H1 (cell line): Measurements from ENCODE around the gene ANAPC7.

ENCODE experiments used
- ATF2 ChIP-seq: IDR thresholded peaks from 2 replicates; pipeline ENCODE4 v1.6.1; 2012; ENCODE audit warnings: low read length, inconsistent platforms
- ATF3 ChIP-seq: IDR thresholded peaks from 2 replicates; pipeline ENCODE4 v1.6.1; 2011; ENCODE audit warnings: low read depth, mild to moderate bottlenecking, low read length; ENCODE audit not compliant: insufficient read depth
- BRCA1 ChIP-seq: IDR thresholded peaks from 2 replicates; pipeline ENCODE4 v1.6.1; 2012; ENCODE audit warnings: low read depth, low read length, improper control_type of control experiment
- CTCF ChIP-seq, 3 experiments: IDR thresholded peaks; 1 replicate in 2 of 3; 2 replicates in 1 of 3; pipeline versions ENCODE4 v1.5.1 to v1.6.1; 2011; ENCODE audit warnings: low read length in 3 of 3, mild to moderate bottlenecking in 3 of 3, inconsistent platforms in 2 of 3, low read depth in 1 of 3, moderate library complexity in 1 of 3; ENCODE audit not compliant: insufficient read depth in 1 of 3; ENCODE audit errors: control extremely low read depth in 1 of 3
- EP300 ChIP-seq, 2 experiments: IDR thresholded peaks; 1 replicate in 1 of 2; 2 replicates in 1 of 2; pipeline ENCODE4 v1.6.1; 2011 to 2012; ENCODE audit warnings: low read depth in 2 of 2, low read length in 2 of 2, mild to moderate bottlenecking in 2 of 2, borderline replicate concordance in 1 of 2, inconsistent platforms in 1 of 2, moderate library complexity in 1 of 2
- POLR2A ChIP-seq, 2 experiments: IDR thresholded peaks; 1 replicate in 1 of 2; 2 replicates in 1 of 2; pipeline ENCODE4 v1.6.1; 2011; ENCODE audit warnings: low read depth in 2 of 2, low read length in 2 of 2, mild to moderate bottlenecking in 2 of 2; ENCODE audit errors: control extremely low read depth in 1 of 2

GRCh38 chr12:110370732-110371231 is 32.7 kb downstream of the ANAPC7 start:
- TF ChIP-seq CTCF (IDR thresholded peaks at IDR 0.05; ENCODE audit: control extremely low read depth in 1 of 3, insufficient read depth in 1 of 3, low read depth in 1 of 3, low read length in 3 of 3), result no peak
- TF ChIP-seq POLR2A (IDR thresholded peaks at IDR 0.05; ENCODE audit: control extremely low read depth in 1 of 2, low read depth in 2 of 2, low read length in 2 of 2), result peak in 1 of 2 experiments; percentile 48; a peak in 1 of 3 replicates
- no peak for TF ChIP-seq BRCA1
- no peak for TF ChIP-seq EP300 (IDR thresholded peaks at IDR 0.05; ENCODE audit: borderline replicate concordance in 1 of 2, low read depth in 2 of 2, low read length in 2 of 2)
- TF ChIP-seq ATF3, result no peak
- no peak for TF ChIP-seq ATF2
